Stimulated activated CD8-positive, alpha-beta memory T cell treated with anti-CD3 and anti-CD28 coated beads, Interleukin-12 subunit alpha, Interleukin-12 subunit beta, amount 100 ng/mL, for 24 hours (primary cell): ENCODE measurements around the gene TBX10.
"Not testable (repeated sequence)": the region's sequence is repeated elsewhere in the genome, so short reads cannot be mapped to it uniquely, and the experiment has no call there.

Experiments used
- DNase-seq: peaks from one replicate; pipeline ENCODE4 v3.0.0-alpha.2; 2020; ENCODE audit errors: extremely low read depth

Gene TBX10

DNA sequence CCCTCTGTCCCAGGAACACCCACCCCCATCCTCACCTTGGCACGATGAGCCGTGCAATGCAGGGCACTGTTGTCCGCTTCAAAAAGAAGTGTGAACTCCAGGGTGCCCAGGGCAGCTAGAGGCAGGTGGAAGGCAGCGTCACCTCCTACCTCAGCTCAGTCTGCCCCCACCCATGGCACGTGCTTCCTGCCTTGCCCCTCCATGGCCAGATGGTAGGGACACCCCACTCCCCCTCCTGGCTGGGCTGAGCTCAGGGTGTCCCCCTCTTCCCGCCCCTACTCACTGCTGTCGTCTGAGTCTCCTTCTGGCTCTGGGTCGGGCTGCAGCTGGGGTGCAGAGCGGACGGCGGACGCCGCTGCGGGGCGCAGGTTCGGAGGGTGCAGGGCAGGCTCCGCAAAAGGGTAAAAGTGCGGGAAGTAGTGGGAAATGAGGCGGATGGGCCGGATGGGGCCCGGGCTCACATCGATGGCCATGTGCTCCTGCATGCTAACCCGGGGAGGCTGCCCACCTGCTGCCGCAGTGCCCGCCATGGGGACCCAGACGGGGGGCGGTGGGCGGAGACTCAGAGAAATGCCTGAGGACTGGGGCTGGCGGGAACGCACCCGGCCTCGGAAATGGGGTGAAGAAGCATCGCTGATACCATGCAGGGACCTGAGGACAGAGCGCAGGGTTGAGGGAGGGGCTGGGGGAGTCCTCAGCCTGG, 23.7 kb downstream of the TBX10 start:
- no peak for DNase-seq

GRCh38 chr11:67614730-67615714, 24.5 kb downstream of the TBX10 start:
- DNase-seq: no peak

DNA sequence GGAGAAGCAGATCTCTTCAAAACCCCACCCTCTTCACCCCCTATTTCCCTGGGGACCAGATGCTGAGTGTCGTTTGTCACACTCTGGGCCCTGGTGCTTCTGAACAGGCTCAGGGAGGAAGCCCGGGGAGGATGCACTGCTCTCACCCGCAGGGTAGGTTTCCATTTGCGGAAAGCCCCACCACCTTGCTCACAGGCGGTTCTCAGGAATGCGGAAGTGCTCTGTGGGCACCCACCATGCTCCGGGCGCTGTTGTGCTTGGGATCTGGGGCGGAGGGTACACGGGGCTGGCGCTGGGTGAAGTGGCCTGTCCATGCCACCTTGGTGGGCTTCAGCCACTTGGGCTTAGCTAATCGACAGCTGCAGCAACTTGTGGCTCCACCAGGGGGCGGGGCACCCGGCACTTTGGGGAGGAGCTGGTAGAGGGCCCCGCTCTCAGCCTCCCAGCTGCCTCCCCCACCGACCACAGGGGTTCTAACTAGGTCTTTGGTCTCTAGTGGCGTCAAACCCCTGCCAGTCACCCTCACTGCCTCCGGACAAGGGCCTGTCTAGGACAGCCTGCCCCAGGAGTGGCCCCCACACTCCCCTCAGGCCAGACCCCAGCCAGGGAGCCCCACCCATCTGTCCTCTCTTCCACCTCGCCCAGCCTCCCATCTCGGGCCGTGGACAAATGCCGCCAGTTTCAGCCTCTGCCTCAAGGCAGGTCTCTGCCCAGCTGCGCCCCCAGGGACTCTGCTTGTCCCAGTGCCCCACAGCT, 25.4 kb downstream of the TBX10 start:
- DNase-seq: peak; percentile 65

DNA sequence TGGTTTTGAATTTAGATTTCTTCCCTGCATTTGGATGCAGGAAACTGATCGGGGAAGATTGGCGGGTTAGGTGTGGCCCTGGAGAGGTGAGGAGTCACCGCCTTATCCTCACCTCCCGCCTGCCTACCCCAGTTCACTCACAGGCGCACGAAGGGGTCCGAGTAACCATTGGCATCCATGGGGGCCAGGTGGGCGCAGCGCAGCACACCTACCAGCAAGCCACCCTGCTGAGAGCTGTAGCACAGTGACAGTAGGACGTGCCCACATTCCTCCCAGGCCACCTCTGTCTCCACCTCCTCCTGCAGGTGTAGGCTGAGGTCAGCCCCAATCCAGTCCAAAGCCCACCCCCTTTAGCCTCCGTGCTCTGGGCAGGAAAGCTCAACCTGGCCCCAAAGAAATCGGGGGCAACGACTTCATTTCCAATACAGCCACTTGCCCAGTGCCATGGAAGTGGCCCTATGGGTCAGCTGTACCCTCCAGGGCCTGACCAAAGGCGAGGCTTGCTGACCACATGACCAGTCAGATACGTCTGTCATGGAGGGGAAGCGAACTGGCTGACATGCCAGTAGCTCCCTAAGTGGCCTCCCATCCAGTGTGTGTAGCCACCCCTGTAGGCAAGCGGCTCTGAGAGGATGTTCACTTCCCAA, 26.1 kb downstream of the TBX10 start:
- DNase-seq: no peak

DNA sequence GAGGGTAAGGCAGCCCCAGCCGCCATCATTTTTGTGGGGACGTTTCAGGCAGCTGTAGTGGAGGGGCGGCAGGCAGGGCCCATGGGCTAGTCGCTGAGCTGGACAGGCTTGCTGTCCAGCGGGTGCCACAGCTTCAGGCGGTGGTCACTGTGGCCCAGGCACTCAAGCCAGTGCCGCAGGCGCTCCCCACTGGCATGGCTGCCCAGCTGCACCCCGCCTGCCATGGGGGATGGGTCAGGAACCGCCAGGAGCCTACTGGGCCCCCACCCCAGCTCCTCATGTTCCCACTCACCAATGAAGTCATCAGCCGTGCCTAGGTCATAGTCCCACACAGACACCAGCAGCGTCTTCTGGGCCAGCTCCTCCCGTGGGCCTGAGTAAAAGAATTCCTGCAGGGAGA, 26.8 kb downstream of the TBX10 start:
- DNase-seq: no peak

- DNase-seq: no peak
Observed at GRCh38 chr11:67611704-67612587, 27.6 kb downstream of the TBX10 start.

- no peak for DNase-seq
Observed at GRCh38 chr11:67611165-67611564, 28.4 kb downstream of the TBX10 start.

DNA sequence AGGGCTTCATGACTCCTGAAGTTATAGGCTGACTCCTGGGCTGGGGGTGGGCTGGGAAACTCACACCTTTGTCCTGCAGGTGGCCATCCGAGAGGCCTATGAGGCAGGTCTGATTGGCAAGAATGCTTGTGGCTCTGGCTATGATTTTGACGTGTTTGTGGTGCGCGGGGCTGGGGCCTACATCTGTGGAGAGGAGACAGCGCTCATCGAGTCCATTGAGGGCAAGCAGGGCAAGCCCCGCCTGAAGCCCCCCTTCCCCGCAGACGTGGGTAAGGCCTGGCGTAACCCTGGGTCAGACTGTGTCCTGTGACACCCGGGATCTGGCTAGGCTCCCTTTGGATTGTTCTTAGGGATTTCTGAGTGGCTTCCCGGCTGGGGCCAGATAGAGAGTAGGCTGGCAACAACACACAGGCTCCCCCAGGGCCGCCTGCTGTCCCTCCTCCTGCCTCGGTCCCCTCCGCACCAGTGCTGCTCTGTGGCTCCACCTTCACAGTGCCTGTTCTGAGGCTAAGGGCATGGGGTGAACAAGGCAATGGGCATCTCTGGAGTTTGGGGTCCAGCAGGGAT, 29.2 kb downstream of the TBX10 start:
- DNase-seq: no peak

DNA sequence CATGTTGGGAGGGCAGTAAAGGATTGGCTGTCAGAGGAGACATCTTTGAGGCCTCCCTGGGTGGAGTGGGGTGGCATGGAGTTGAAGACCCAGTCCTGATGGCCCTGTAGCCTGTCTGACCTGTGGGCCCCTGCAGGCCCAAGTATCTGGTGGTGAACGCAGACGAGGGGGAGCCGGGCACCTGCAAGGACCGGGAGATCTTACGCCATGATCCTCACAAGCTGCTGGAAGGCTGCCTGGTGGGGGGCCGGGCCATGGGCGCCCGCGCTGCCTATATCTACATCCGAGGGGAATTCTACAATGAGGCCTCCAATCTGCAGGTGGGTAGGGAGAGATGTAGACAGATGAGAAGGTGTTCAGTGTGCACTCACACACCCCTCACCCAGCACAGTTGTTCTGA, 30.2 kb downstream of the TBX10 start:
- DNase-seq: no peak

DNA sequence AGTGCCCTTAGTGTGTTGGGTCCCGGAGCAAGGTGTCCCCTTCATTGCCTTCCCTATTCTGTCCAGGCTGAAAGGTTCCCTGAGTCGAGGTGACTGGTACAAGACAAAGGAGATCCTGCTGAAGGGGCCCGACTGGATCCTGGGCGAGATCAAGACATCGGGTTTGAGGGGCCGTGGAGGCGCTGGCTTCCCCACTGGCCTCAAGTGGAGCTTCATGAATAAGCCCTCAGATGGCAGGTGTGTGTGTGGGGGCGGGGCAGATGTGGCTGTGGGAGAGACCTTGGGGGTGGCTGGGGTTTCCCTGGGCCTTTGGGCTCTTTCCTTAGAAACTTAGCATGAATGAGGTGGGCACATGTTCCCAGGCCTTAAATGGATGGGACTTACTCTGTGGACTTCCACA, 31.1 kb downstream of the TBX10 start:
- DNase-seq: no peak

DNA sequence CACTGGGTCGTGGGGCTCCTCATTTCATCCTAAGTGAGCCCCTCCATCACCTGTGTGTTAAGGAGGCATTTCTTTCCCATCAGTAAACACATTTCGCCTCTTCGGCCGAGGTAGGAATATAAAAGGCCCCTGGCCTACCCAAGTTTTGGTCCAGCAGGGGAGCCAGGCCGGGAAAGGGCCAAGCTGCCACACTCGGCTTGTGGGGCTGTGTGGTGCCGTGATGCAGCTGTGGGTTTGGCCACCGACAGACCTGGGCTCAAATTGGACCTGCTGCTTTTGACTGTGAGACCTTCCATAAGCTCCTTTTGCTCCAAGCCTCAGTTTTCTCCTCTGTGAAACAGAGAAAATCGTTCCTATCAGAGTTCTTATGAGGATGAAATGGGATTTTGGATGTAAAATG, 32.1 kb downstream of the TBX10 start:
- no peak for DNase-seq

GRCh38 chr11:67606492-67607295, 32.9 kb downstream of the TBX10 start, which contains the start of gene NDUFV1:
Gene NDUFV1, plus strand, starts transcription at chr11:67606936. Its CDS starts 69 bp downstream, at chr11:67607005.
- peak; percentile 95 for DNase-seq

- DNase-seq: no peak
Observed at GRCh38 chr11:67606093-67606491, 33.5 kb downstream of the TBX10 start.

DNA sequence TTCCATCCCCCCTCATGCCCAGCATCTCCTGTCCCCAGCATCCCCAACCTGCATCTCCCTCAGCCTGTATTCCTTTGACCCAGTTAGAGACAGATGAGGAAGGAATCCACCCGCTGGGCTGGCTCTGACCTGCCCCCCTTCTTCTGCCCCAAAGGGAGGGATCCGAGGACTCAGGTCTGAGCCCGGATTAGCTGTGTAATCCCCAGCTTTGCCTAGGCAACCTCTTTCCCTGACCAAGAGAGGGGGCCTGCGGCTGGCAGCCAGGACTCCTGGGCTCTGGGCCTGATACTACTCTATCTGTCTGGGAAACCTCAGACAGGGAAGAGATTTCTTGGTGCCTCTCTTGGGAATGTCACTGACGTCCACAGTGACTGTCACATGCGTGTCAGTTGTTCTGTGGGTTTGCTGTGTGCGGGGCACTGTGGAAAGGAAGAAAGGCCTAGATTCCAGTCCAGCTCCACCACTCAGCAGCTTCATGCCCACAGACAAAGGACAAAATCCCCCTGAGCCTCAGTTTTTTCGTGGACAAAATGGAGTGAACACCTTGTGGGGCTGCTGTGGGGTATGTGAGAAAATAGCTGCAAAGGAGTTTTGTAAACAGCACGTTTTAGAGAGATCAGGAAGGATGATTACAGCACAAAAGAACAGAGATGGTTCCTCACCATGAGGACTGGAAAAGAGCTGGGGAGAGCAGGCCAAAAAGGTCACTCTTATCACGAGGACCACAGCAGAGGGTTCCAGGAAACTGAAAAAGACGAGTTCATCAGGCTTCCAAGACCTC, 34.1 kb downstream of the TBX10 start:
- DNase-seq: no peak

DNA sequence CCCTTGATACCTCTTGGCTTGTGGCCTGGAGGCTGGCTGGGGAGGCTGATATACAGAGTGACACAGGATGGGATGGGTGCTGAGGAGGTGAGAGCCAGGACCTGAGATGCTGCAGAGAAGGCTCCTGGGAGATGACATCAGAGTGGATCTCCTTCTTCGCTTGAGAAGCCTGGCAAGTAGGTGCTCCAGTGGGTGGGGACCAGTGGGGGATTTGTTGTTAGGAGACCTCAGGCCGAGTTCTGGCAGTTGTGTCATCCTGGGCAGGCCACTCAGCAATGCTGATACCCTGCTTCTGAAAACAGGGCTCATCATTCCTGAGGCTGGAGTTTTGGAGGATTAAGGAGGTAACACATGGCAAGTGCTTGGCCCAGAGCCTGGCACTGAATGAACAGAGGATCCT, 34.7 kb downstream of the TBX10 start:
- no peak for DNase-seq

- not testable (repeated sequence) for DNase-seq
Observed at GRCh38 chr11:67604119-67604518, 35.4 kb downstream of the TBX10 start.

GRCh38 chr11:67601098-67601497, 38.5 kb downstream of the TBX10 start:
- DNase-seq: no peak

DNA sequence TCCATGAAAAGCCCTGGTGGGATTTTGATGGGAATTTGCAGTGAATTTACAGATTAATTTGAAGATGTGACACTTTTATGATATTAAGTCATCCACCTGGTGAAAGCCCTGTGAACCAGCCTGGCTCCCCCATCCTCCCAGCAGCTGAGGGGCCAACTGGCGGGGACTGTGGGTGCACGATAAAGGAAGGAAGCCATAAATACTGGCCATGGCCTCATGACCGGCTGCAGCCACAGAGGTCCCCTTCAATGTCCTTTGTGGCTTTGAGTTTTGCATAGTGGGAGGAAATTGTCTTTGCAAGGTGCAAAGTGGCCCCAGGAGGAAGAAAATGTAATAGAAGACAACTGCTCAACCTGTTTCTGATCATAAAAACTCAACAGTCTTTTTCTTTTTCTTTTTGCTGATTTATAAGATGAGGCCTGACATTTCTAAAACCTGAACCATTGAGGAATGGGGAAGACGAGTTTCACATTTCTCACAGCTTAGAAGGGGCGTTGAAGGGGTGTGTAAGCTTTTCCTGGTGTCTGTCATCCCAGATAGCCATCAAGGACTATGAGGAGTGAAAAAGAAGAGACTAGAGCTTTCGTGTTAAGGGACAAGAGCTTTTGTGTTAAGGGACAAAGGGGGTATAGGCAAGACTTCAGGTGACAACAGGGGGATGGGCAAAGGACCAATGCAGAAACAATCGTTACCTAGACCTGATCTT, 39.1 kb downstream of the TBX10 start:
- DNase-seq: no peak
